Smooth muscle cell (in vitro differentiated cells): ENCODE measurements around the gene KDM6B. TPM values are rescaled to one million over a fixed set of nuclear protein-coding genes. Genes with fewer than 3 reads are reported as not detected.

Source experiments
- DNase-seq: peaks from one replicate; lab custom pipeline; 2025; ENCODE audit not compliant: unreplicated experiment; lab: John Stamatoyannopoulos, UW
- H2AFZ ChIP-seq: fragments of 200-600 bp; sonication (generic); 2 replicates; pipeline ENCODE4 v1.6.0; 2016; ENCODE audit warnings: antibody characterized with exemption, low read depth, mild to moderate bottlenecking
- H3F3A ChIP-seq: fragments of 200-600 bp; sonication (generic); 2 replicates; pipeline ENCODE4 v1.6.0; 2017; ENCODE audit warnings: antibody characterized with exemption, low read depth
- H3K27ac ChIP-seq: fragments of 200-600 bp; sonication (generic); 2 replicates; pipeline ENCODE4 v1.5.1; 2016; ENCODE audit warnings: low read depth, mild to moderate bottlenecking
- H3K27me3 ChIP-seq: fragments of 200-600 bp; sonication (generic); 2 replicates; pipeline ENCODE4 v1.6.1; 2016; ENCODE audit warnings: low read depth, mild to moderate bottlenecking
- H3K36me3 ChIP-seq: fragments of 200-600 bp; sonication (generic); 2 replicates; pipeline ENCODE4 v1.5.1; 2016; ENCODE audit warnings: low read depth
- H3K4me1 ChIP-seq: fragments of 200-600 bp; sonication (generic); 2 replicates; pipeline ENCODE4 v1.5.1; 2016; ENCODE audit warnings: low read depth
- H3K4me2 ChIP-seq: fragments of 200-600 bp; sonication (generic); 2 replicates; pipeline ENCODE4 v1.6.0; 2016; ENCODE audit warnings: mild to moderate bottlenecking
- H3K4me3 ChIP-seq: fragments of 200-600 bp; sonication (generic); 2 replicates; pipeline ENCODE4 v1.5.1; 2016; ENCODE audit warnings: mild to moderate bottlenecking
- H3K79me2 ChIP-seq: fragments of 200-600 bp; sonication (generic); 2 replicates; pipeline ENCODE4 v1.6.0; 2016; ENCODE audit warnings: low read depth, mild to moderate bottlenecking
- H3K9ac ChIP-seq: fragments of 200-600 bp; sonication (generic); 2 replicates; pipeline ENCODE4 v1.6.0; 2016; ENCODE audit warnings: low read depth
- H3K9me3 ChIP-seq: fragments of 200-600 bp; sonication (generic); replicated peaks from 2 replicates; pipeline ENCODE4 v1.5.1; 2016; ENCODE audit warnings: low read depth
- H4K20me1 ChIP-seq: fragments of 200-600 bp; sonication (generic); 2 replicates; pipeline ENCODE4 v1.6.0; 2016; ENCODE audit warnings: low read depth
- CTCF ChIP-seq: fragments of 200-600 bp; sonication (generic); IDR thresholded peaks from 2 replicates; pipeline ENCODE4 v1.5.1; 2017; ENCODE audit warnings: borderline replicate concordance, mild to moderate bottlenecking, antibody characterized with exemption; ENCODE audit not compliant: insufficient read depth, poor library complexity, severe bottlenecking
- WGBS: methylation state at CpG from one replicate; pipeline ENCODE4 v1.1.7; 2016; ENCODE audit warnings: low lambda C conversion rate; 5-methylcytosine and 5-hydroxymethylcytosine counted together
- polyA plus RNA-seq: library from polyadenylated mRNA; unstranded; fragments of >200 nt; fragmentation: Nextera tagmentation; extraction: Ambion mirVana; gene quantifications from 2 replicates; pipeline ENCODE4 v1.2.1, GENCODE V29; 2016
- total RNA-seq: library from RNA; depleted of rRNA; stranded (reverse); fragments of >200 nt; gene quantifications from 2 replicates; pipeline ENCODE4 v1.2.3, GENCODE V29; 2014

The KDM6B gene
- total and polyA plus RNA-seq, 2 experiments from 2014 or later = 5.8 to 9.1 TPM

GRCh38 chr17:7846063-7846735, 12.2 kb downstream of the KDM6B start:
- WGBS = 94% methylated on average over 22 of the region's 22 CpGs
- Histone ChIP-seq H3K4me2 (no peak overlapping the region), H3K36me3 (no peaks in the 10 kb centered on the region), H3K79me2 (peaks cover 54% of the 10 kb centered on the region), H3K4me1 (peaks cover 6% of the 10 kb centered on the region), H3K27me3 (no peaks in the 10 kb centered on the region), H3K4me3 (no peak overlapping the region), H4K20me1 (peaks cover 73% of the 10 kb centered on the region), H2AFZ (no peak overlapping the region), H3F3A (peaks cover 18% of the 10 kb centered on the region), H3K9me3 (no peaks in the 10 kb centered on the region), H3K27ac (no peak overlapping the region), H3K9ac (no peak overlapping the region)
- DNase-seq = no peak
- TF ChIP-seq CTCF = no peak

GRCh38 chr17:7846765-7847661, 13.0 kb downstream of the KDM6B start:
- Histone ChIP-seq H3K27me3 (no peaks in the 10 kb centered on the region), H3K27ac (no peak overlapping the region), H3K4me3 (no peak overlapping the region), H3K4me2 (no peak overlapping the region), H4K20me1 (peaks cover 78% of the 10 kb centered on the region), H2AFZ (no peak overlapping the region), H3K36me3 (no peaks in the 10 kb centered on the region), H3K79me2 (peaks cover 56% of the 10 kb centered on the region), H3K9ac (no peak overlapping the region), H3K4me1 (peaks cover 6% of the 10 kb centered on the region), H3F3A (peaks cover 20% of the 10 kb centered on the region), H3K9me3 (no peaks in the 10 kb centered on the region)
- no peak for DNase-seq
- 96% methylated on average over 21 of the region's 34 CpGs for WGBS
- TF ChIP-seq CTCF = no peak

GRCh38 chr17:7848131-7848579, 14.1 kb downstream of the KDM6B start:
- H3K79me2 ChIP-seq = peaks cover 64% of the 10 kb centered on the region
- no peak for TF ChIP-seq CTCF
- no peak overlapping the region for H3K4me2 ChIP-seq
- WGBS = 91% methylated on average over 18 of the region's 20 CpGs
- H3K36me3 ChIP-seq = no peaks in the 10 kb centered on the region
- no peak overlapping the region for H3K4me3 ChIP-seq
- no peak overlapping the region for H3K27ac ChIP-seq
- no peak for DNase-seq
- peaks cover 18% of the 10 kb centered on the region for H3F3A ChIP-seq
- H3K4me1 ChIP-seq = peaks cover 6% of the 10 kb centered on the region
- no peaks in the 10 kb centered on the region for H3K9me3 ChIP-seq
- H3K27me3 ChIP-seq = no peaks in the 10 kb centered on the region
- H4K20me1 ChIP-seq = peaks cover 89% of the 10 kb centered on the region
- no peak overlapping the region for H3K9ac ChIP-seq
- no peak overlapping the region for H2AFZ ChIP-seq
